ENCODE measurements around the gene HSF2. TPM values are rescaled to one million over a fixed set of nuclear protein-coding genes. Genes with fewer than 3 reads are reported as not detected.

HSF2 gene
- total and polyA plus RNA-seq, 2 donors (not counting 1 experiment from before 2014, with no cell fraction given): 10.6 to 10.8 TPM

DNA sequence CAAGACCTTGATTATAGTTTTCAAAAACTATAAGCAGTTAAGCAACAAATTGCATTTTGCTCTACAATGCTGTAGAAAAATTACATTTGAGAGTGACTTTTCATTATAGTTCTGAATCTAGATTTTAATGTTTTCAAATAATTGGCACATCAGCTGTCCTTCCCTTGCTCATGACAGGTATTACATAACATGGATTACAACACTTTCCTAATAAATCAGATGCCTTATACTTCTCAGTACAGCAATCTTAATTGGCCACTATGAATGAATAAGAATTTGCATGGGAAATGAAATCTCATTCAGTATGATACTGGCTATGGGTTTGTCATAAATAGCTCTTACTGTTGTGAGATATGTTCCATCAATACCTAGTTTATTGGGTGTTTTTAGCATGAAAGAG is 29.9 kb downstream of the HSF2 start:
- no peak overlapping the region for H3K9ac ChIP-seq (ENCODE audit: low read length)
- ATAC-seq (ENCODE audit: low read depth) (no peak), DNase-seq (no peak)
- H3K4me1 ChIP-seq (ENCODE audit: control insufficient read depth in 2 of 2, insufficient read depth in 2 of 2, low read length in 2 of 2): no peaks in the 10 kb centered on the region
- no peak overlapping the region for H3K4me3 Mint-ChIP-seq
- H3K79me2 ChIP-seq (ENCODE audit: control insufficient read depth, insufficient read depth, low read length): no peaks in the 10 kb centered on the region
- H3K4me2 ChIP-seq (replicated peaks; ENCODE audit: low read depth, low read length, poor library complexity, severe bottlenecking): no peak overlapping the region
- H3K27ac Mint-ChIP-seq: no peak overlapping the region
- no peaks in the 10 kb centered on the region for H3K9me3 ChIP-seq (ENCODE audit: control extremely low read depth in 1 of 3, control insufficient read depth in 2 of 3, insufficient read depth in 1 of 3, low read length in 2 of 3)
- H3K27me3 Mint-ChIP-seq: no peaks in the 10 kb centered on the region
- POLR2A ChIA-PET: interaction anchor here (0.5 kb wide), 1 partner anchor 1359 kb away, joined by 4 read pairs; no protein-coding TSS in a partner anchor
- no peaks in the 10 kb centered on the region for H3K4me1 Mint-ChIP-seq
- no peaks in the 10 kb centered on the region for H4K20me1 ChIP-seq (ENCODE audit: control insufficient read depth, insufficient read depth, low read length, poor library complexity, severe bottlenecking)
- CTCF ChIA-PET: interaction anchor here (1.5 kb wide), 1 partner anchor 21 kb away, joined by 3 read pairs; no protein-coding TSS in a partner anchor
- H3K27ac ChIP-seq (ENCODE audit: low read length in 2 of 2): no peak overlapping the region
- intact Hi-C loops (cut with micrococcal nuclease): no loop called here
- H3K4me3 ChIP-seq (ENCODE audit: control extremely low read depth in 1 of 5, extremely low read depth in 1 of 5, insufficient read depth in 1 of 5, low read depth in 2 of 5, low read length in 4 of 5): no peak overlapping the region
- TF ChIP-seq, protein P1, sequence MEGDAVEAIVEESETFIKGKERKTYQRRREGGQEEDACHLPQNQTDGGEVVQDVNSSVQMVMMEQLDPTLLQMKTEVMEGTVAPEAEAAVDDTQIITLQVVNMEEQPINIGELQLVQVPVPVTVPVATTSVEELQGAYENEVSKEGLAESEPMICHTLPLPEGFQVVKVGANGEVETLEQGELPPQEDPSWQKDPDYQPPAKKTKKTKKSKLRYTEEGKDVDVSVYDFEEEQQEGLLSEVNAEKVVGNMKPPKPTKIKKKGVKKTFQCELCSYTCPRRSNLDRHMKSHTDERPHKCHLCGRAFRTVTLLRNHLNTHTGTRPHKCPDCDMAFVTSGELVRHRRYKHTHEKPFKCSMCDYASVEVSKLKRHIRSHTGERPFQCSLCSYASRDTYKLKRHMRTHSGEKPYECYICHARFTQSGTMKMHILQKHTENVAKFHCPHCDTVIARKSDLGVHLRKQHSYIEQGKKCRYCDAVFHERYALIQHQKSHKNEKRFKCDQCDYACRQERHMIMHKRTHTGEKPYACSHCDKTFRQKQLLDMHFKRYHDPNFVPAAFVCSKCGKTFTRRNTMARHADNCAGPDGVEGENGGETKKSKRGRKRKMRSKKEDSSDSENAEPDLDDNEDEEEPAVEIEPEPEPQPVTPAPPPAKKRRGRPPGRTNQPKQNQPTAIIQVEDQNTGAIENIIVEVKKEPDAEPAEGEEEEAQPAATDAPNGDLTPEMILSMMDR (IDR thresholded peaks at IDR 0.05): no peak
- no peak for TF ChIP-seq EZH2 (IDR thresholded peaks at IDR 0.05; ENCODE audit: borderline replicate concordance, insufficient read depth, low read depth, low read length, poor library complexity, severe bottlenecking)
- no peaks in the 10 kb centered on the region for H3K9me3 Mint-ChIP-seq (ENCODE audit: insufficient read depth)
- no peak overlapping the region for H2AFZ ChIP-seq (ENCODE audit: insufficient read depth, low read depth, low read length, poor library complexity, severe bottlenecking)
- H3K27me3 ChIP-seq (replicated peaks in 1 of 4; ENCODE audit: control extremely low read depth in 1 of 4, control insufficient read depth in 3 of 4, insufficient read depth in 4 of 4, low read length in 3 of 4): no peaks in the 10 kb centered on the region
- H3K36me3 ChIP-seq (replicated peaks in 1 of 2; ENCODE audit: control extremely low read depth in 1 of 2, control insufficient read depth in 1 of 2, extremely low read depth in 1 of 2, insufficient read depth in 2 of 2, low read length in 1 of 2): peaks cover 6 to 18% of the 10 kb centered on the region in 2 experiments

DNA sequence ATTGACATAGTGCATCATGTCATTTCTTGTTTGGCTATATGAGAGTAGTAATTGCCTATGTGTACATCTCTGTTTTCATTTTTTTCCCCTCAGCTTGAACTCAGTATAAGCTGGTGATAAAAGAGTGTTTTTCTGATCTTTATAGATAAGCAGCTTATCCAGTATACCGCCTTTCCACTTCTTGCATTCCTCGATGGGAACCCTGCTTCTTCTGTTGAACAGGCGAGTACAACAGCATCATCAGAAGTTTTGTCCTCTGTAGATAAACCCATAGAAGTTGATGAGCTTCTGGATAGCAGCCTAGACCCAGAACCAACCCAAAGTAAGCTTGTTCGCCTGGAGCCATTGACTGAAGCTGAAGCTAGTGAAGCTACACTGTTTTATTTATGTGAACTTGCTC is 32.3 kb downstream of the HSF2 start:
- H3K27ac Mint-ChIP-seq: no peak overlapping the region
- no peaks in the 10 kb centered on the region for H3K79me2 ChIP-seq (ENCODE audit: control insufficient read depth, insufficient read depth, low read length)
- no peak overlapping the region for H3K9ac ChIP-seq (ENCODE audit: low read length)
- H3K36me3 ChIP-seq (replicated peaks in 1 of 2; ENCODE audit: control extremely low read depth in 1 of 2, control insufficient read depth in 1 of 2, extremely low read depth in 1 of 2, insufficient read depth in 2 of 2, low read length in 1 of 2): peaks cover 8 to 17% of the 10 kb centered on the region in 2 experiments
- ATAC-seq (ENCODE audit: low read depth): no peak
- H3K27me3 Mint-ChIP-seq: no peaks in the 10 kb centered on the region
- no peaks in the 10 kb centered on the region for H3K4me1 ChIP-seq (ENCODE audit: control insufficient read depth in 2 of 2, insufficient read depth in 2 of 2, low read length in 2 of 2)
- H4K20me1 ChIP-seq (ENCODE audit: control insufficient read depth, insufficient read depth, low read length, poor library complexity, severe bottlenecking): no peaks in the 10 kb centered on the region
- CTCF ChIA-PET: interaction anchor here (0.7 to 1.6 kb wide), 3 partner anchors 11 to 98 kb away, joined by 3 read pairs; no protein-coding TSS in a partner anchor
- no peak overlapping the region for H2AFZ ChIP-seq (ENCODE audit: insufficient read depth, low read depth, low read length, poor library complexity, severe bottlenecking)
- no peak overlapping the region for H3K4me3 ChIP-seq (ENCODE audit: control extremely low read depth in 1 of 5, extremely low read depth in 1 of 5, insufficient read depth in 1 of 5, low read depth in 2 of 5, low read length in 4 of 5)
- H3K4me3 Mint-ChIP-seq: no peak overlapping the region
- intact Hi-C loops (cut with micrococcal nuclease): no loop called here
- no peaks in the 10 kb centered on the region for H3K27me3 ChIP-seq (replicated peaks in 1 of 4; ENCODE audit: control extremely low read depth in 1 of 4, control insufficient read depth in 3 of 4, insufficient read depth in 4 of 4, low read length in 3 of 4)
- TF ChIP-seq, protein P1 (IDR thresholded peaks at IDR 0.05): no peak
- TF ChIP-seq EZH2 (IDR thresholded peaks at IDR 0.05; ENCODE audit: borderline replicate concordance, insufficient read depth, low read depth, low read length, poor library complexity, severe bottlenecking): no peak
- DNase-seq: no peak
- no peaks in the 10 kb centered on the region for H3K9me3 ChIP-seq (ENCODE audit: control extremely low read depth in 1 of 3, control insufficient read depth in 2 of 3, insufficient read depth in 1 of 3, low read length in 2 of 3)
- WGBS (ENCODE audit: insufficient coverage): 100% methylated on average over 3 of the region's 4 CpGs
- H3K4me2 ChIP-seq (replicated peaks; ENCODE audit: low read depth, low read length, poor library complexity, severe bottlenecking): no peak overlapping the region
- H3K27ac ChIP-seq (ENCODE audit: low read length in 2 of 2): no peak overlapping the region
- H3K9me3 Mint-ChIP-seq (ENCODE audit: insufficient read depth): no peaks in the 10 kb centered on the region
- POLR2A ChIA-PET: no interaction called here
- H3K4me1 Mint-ChIP-seq: no peaks in the 10 kb centered on the region

Data from B cell (primary cell).